ENCODE data around the gene RNPEP.
"Not testable (repeated sequence)": the region's sequence is repeated elsewhere in the genome, so short reads cannot be mapped to it uniquely, and the experiment has no call there.

RNPEP gene

DNA sequence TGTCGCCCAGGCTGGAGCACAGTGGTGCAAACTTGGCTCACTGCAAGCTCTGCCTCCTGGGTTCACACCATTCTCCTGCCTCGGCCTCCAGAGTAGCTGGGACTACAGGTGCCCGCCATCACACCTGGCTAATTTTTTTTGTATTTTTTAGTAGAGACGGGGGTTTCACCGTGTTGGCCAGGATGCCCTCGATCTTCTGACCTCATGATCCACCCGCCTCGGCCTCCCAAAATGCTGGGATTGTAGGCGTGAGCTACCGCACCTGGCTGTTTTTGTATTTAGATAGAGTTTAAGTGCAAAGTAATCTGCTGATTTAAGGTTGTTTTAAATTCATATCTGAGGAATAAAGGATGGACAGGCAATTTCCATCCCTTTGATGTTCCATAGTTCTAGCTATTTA, 20.1 kb upstream of the RNPEP start:
- DNase-seq (ENCODE audit: low read depth, low spot score), result not testable (repeated sequence)

- DNase-seq (ENCODE audit: low read depth, low spot score), result no peak
Measured at GRCh38 chr1:201964261-201964660, 18.2 kb upstream of the RNPEP start.

GRCh38 chr1:201966171-201966570, 16.3 kb upstream of the RNPEP start:
- DNase-seq (ENCODE audit: low read depth, low spot score), result no peak

DNA sequence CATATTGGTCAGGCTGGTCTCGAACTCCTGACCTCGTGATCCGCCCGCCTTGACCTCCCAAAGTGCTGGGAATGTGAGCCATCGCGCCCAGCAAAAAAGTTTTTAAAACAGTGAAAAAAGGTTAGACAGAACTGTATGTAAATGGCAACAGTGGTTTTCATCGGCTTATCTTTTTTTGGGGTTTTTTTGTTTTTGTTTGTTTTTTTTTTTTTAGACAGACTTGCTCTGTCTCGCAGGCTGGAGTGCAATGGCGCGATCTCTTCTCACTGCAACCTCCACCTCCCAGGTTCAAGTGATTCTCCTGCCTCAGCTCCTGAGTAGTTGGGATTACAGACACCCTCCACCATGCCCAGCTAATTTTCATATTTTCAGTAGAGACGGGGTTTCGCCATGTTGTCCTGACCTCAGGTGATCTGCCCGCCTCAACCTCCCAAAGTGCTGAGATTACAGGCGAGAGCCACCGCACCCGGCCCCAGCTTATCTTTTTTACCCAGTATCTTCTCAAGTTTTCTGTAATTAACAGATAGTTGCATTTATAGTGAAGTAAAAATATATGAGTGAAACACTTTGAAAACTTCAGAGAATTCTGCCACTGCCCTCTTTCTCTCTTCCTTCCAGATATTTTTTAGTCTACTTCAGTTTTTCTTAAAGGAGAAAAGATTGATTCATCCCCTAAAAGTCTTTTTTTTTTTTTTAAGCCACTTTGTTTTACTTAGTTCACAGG, 14.1 kb upstream of the RNPEP start:
- no peak for DNase-seq (ENCODE audit: low read depth, low spot score)

GRCh38 chr1:201970334-201971159, 11.9 kb upstream of the RNPEP start:
- DNase-seq (ENCODE audit: low read depth, low spot score), result no peak

DNA sequence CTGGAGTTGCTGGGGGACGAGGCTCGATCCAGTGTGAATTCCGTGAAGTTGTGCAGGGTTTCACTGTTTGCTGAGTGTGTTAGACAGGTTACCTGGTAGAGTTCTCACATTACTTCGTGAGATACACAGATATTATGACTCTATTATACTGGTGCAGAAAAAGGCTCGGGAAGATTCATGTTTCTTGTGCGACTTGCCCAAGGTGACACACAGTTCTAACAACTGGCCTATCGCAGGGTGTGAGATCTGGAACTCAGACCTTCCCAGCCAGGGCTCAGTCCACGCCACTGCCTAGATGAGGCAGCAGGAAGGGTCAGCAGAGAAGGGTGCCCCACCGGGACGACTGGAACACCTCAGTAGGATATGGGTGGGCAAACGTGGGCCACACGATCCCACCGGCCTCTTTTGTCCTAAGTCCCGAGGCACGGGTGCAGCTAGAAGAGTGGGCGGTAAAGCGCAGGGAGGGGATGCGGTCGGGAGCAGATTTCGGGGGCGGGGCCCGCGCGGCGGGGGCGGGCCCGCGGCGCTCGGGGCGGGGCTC, 296 bp upstream of the RNPEP start:
- no peak for DNase-seq (ENCODE audit: low read depth, low spot score)

- DNase-seq (ENCODE audit: low read depth, low spot score), result no peak
Measured at GRCh38 chr1:201983380-201983805, 945 bp downstream of the RNPEP start.

GRCh38 chr1:201984446-201984845, 2.0 kb downstream of the RNPEP start:
- DNase-seq (ENCODE audit: low read depth, low spot score), result no peak

- DNase-seq (ENCODE audit: low read depth, low spot score), result no peak
Measured at GRCh38 chr1:201985355-201985754, 2.9 kb downstream of the RNPEP start.

DNA sequence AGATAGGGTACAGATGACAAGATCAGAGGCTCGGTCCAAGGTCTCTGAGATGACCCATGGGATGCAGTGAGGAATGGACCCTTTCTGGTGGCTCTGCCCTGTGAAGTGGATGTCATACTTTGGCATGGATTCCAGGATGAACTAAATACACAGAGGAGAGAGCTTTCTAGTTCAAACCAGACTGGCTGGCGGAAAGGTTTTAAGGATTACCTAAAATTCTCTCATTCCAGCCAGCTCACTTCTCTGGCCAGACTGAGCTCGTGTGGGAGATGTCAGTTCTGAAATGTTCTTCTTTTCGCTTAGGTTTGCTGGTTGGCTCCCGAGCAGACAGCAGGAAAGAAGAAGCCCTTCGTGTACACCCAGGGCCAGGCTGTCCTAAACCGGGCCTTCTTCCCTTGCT, 6.2 kb downstream of the RNPEP start:
- DNase-seq (ENCODE audit: low read depth, low spot score), result no peak

DNA sequence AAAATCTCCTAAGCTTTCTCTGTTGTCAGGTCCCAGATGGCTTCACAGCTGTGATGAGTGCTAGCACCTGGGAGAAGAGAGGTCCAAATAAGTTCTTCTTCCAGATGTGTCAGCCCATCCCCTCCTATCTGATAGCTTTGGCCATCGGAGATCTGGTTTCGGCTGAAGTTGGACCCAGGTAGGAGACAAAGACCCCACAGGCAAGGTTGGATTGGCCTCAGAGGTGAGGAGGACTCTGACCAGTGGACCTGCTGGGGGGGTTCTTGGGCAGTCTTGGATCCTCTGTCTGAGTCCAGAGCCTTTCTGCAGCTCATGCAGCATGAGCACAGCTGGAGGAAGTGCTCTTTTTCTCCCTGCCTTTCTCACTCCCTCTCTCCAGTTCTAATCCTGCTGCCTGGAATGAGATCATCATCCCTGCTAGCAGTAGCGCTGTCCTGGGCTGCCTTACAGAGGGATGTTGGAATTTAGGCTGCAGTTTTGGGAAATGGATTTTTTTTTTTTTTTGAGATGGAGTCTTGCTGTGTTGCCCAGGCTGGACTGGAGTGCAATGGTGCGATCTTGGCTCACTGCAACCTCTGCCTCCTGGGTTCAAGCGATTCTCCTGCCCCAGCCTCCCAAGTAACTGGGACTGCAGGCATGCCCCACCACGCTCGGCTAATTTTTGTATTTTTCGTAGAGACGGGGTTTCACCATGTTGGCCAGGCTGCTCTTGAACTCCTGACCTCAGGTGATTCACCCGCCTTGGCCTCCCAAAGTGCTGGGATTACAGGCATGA, 7.1 kb downstream of the RNPEP start:
- DNase-seq (ENCODE audit: low read depth, low spot score), result no peak

DNA sequence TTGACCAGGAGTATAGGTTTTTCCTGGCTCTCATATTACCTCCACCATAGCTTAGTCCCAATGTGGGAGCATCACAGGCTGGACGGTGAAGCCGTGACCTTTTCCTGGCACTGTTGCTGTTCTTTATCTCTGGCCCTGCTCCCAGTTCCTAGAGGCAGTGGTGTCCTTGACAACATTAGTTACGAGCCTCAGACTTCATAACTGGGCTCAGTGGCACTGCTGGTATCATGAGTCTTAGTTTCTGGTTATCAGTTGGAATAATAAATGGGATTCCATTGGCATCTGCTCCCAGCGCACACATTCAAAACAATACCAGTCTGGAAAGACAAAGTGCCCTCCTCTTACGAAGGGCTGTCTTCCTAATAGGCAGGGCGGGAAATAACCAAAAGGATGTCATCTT, 8.0 kb downstream of the RNPEP start:
- DNase-seq (ENCODE audit: low read depth, low spot score), result no peak

DNA sequence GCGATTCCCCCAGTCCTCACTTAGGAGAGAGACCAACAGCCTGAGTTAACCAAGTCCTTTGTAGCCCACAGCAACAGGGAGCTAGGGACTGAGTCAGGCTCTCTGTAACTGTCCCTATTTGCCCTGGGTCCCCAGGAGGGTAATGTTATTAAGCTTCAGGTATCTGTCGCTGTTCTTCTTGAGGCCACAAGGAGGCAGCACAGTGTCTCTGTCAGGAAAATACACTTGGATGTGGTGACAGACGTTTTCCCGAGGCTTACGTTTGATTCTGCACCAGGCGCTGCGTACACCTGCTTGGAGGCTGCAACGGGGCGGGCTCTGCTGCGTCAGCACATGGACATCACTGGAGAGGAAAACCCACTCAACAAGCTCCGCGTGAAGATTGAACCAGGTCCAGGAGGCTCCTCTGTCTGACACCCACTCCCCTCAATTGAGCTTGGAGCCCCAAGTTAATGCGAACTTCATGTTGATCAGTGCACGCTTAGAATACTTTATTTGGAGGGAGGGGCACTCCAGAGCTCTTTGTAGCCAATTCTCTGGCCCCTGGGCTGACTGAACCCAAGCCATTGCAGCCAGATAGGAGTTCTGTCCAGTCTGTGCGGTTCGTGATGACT, 17.3 kb downstream of the RNPEP start:
- DNase-seq (ENCODE audit: low read depth, low spot score), result no peak

- DNase-seq (ENCODE audit: low read depth, low spot score), result no peak
Measured at GRCh38 chr1:202002507-202002906, 20.1 kb downstream of the RNPEP start.

DNA sequence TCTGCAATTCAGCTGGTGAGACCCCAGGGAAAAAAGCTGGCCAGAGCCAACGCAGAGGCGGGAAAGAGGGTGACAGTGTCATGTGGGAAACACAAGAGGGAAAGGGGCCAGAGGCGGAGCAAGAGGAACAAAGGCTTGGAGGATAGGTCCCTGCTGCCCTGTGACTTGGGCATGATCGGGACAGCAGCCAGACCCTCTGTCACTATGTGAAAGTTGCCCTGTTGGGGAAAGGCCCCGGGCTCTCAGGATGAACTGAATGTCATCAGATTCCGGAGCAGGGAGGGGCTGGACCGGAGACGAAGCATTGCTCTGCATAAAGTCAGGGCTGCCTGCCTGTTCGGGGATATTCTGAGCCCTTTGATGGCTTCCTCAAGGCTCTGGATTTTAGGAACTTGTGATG, 22.3 kb downstream of the RNPEP start:
- no peak for DNase-seq (ENCODE audit: low read depth, low spot score)

DNA sequence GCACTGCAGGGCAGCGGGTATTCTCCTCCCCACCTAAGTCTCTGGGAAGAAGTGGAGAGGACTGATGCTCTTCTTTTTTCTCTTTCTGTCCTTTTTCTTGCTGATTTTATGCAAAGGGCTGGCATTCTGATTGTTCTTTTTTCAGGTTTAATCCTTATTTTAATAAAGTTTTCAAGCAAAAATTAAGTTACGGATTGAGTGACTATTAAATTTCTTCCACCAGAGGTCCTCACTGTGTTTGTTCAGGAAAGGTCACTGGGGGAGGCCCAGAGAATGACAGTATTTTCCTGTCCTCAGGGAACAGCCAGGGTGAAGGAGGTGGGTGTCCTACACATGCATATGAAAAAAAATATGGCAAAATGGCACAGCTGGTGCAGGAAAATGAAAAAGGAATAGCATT, 23.5 kb downstream of the RNPEP start:
- DNase-seq (ENCODE audit: low read depth, low spot score), result no peak

DNA sequence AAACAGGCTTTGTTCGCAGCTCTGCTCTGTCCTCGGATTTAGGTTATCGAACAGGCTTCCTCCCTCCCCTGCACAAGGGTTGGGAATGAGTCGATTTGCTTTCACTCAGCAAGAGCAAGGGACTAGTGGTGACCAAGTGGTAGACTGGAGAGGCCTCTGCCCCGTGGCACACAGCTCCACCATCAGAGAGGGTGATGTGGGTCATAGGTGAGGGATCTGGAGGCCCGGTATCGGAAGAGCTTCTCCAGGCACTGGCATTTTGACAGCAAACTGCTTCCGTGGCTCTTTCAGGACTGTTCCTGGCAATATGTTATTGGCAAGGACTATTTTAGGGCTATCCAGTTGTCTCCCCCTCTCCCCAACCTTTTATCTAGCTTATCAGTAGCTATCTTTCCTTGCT, 24.9 kb downstream of the RNPEP start:
- no peak for DNase-seq (ENCODE audit: low read depth, low spot score)

- DNase-seq (ENCODE audit: low read depth, low spot score), result no peak
Measured at GRCh38 chr1:202007805-202008489, 25.5 kb downstream of the RNPEP start.

DNA sequence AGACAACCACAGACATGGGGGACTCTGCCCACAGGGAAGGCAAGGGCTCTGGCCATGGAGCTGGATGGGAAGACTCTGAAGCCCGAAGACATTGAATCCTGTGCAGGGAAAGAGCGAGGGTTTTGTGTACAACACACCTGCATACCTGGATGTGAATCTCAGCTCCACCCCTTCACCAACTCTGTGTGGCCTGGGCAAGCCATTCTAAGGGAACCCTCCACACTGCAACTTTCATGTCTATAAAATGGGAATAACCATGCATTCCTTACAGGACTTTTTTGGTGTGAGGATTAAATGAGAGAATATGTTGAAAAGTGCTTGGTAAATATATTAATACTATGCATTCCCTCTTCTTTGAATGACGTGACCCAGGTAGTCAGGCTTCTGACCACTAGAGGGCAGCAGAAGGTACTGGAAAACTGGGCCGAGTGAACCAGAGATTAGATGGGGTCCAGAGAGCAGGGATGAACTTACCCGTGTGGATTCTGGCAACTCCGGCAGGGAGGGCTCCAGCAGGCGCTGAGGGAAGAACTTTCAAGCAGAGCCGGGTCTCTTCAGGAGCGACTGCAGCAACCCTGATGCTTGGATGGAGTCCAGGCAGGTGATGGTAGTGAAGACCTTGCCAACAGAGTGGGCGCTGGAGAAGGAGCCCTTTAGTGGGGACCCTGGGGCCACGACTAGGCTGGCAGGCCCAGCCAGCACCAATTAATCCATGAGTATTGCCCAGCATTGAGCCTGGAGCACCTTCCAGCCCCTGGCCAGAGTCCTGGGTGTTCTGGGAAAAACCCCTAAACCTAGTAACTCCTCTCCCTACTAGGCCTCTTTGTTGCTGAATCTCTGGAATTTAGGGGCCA, 27.1 kb downstream of the RNPEP start:
- DNase-seq (ENCODE audit: low read depth, low spot score), result peak; percentile 51

Data from smooth muscle cell of the brain vasculature (primary cell).